H9 (cell line): Measurements from ENCODE around the gene ARHGAP8. TPM values are rescaled to one million over a fixed set of nuclear protein-coding genes. Genes with fewer than 3 reads are reported as not detected.

Experiments
- DNase-seq: peaks from one replicate; pipeline ENCODE4 v3.0.0-alpha.2; 2017
- H2AFZ ChIP-seq: one replicate; pipeline ENCODE4 v1.6.1; 2013; ENCODE audit warnings: mild to moderate bottlenecking, low read length, control low read depth, moderate library complexity
- H2AK5ac ChIP-seq: 2 replicates; pipeline ENCODE4 v1.6.1; 2013; ENCODE audit warnings: low read length, control low read depth, mixed read lengths; ENCODE audit not compliant: insufficient read length
- H2BK120ac ChIP-seq: one replicate; pipeline ENCODE4 v1.6.1; 2013; ENCODE audit warnings: low read depth, mild to moderate bottlenecking, low read length, control low read depth, inconsistent platforms; ENCODE audit not compliant: poor library complexity, severe bottlenecking
- H2BK12ac ChIP-seq: 2 replicates; pipeline ENCODE4 v1.6.1; 2013; ENCODE audit warnings: low read length, control low read depth, mixed read lengths, low read depth; ENCODE audit not compliant: insufficient read length
- H2BK15ac ChIP-seq: 2 replicates; pipeline ENCODE4 v1.6.1; 2013; ENCODE audit warnings: low read depth, low read length, control low read depth
- H2BK20ac ChIP-seq: one replicate; pipeline ENCODE4 v1.6.1; 2013; ENCODE audit warnings: low read depth, mild to moderate bottlenecking, low read length, control low read depth, inconsistent platforms; ENCODE audit not compliant: poor library complexity, severe bottlenecking
- H2BK5ac ChIP-seq: 2 replicates; pipeline ENCODE4 v1.6.1; 2013; ENCODE audit warnings: low read length, control low read depth, mixed read lengths; ENCODE audit not compliant: insufficient read length
- H3K14ac ChIP-seq: 2 replicates; pipeline ENCODE4 v1.6.1; 2013; ENCODE audit warnings: low read length, control low read depth; ENCODE audit not compliant: insufficient read depth
- H3K18ac ChIP-seq: 2 replicates; pipeline ENCODE4 v1.6.1; 2013; ENCODE audit warnings: low read depth, mild to moderate bottlenecking, mixed read lengths, low read length, control low read depth; ENCODE audit not compliant: insufficient read length
- H3K23ac ChIP-seq: 2 replicates; pipeline ENCODE4 v1.6.1; 2013; ENCODE audit warnings: low read length, control low read depth, mixed read lengths, low read depth; ENCODE audit not compliant: insufficient read length
- H3K23me2 ChIP-seq: 2 replicates; pipeline ENCODE4 v1.6.1; 2013; ENCODE audit warnings: low read depth, mild to moderate bottlenecking, mixed read lengths, low read length, control low read depth; ENCODE audit not compliant: insufficient read length, poor library complexity, severe bottlenecking
- H3K27ac ChIP-seq: 2 replicates; pipeline ENCODE4 v1.5.1; 2013; ENCODE audit warnings: low read length, control low read depth, mixed read lengths, low read depth; ENCODE audit not compliant: insufficient read length
- H3K27me3 ChIP-seq: 2 replicates; pipeline ENCODE4 v1.6.1; 2013; ENCODE audit warnings: low read length, control low read depth, inconsistent platforms; ENCODE audit not compliant: insufficient read depth
- H3K4ac ChIP-seq: 2 replicates; pipeline ENCODE4 v1.6.1; 2013; ENCODE audit warnings: low read depth, mild to moderate bottlenecking, control low read depth, inconsistent platforms, low read length, moderate library complexity
- H3K4me1 ChIP-seq: 2 replicates; pipeline ENCODE4 v1.6.1; 2013; ENCODE audit warnings: low read length, control low read depth, inconsistent platforms; ENCODE audit not compliant: insufficient read depth
- H3K4me2 ChIP-seq: 2 replicates; pipeline ENCODE4 v1.6.1; 2013; ENCODE audit warnings: low read length, control low read depth, mixed read lengths; ENCODE audit not compliant: insufficient read length, insufficient read depth
- H3K56ac ChIP-seq: 2 replicates; pipeline ENCODE4 v1.6.1; 2013; ENCODE audit warnings: low read depth, mild to moderate bottlenecking, mixed read lengths, low read length, control low read depth; ENCODE audit not compliant: insufficient read length
- H3K79me1 ChIP-seq: 2 replicates; pipeline ENCODE4 v1.6.1; 2013; ENCODE audit warnings: low read depth, mild to moderate bottlenecking, moderate library complexity, low read length, control low read depth, inconsistent platforms; ENCODE audit not compliant: insufficient read depth, poor library complexity, severe bottlenecking
- H3K79me2 ChIP-seq: 2 replicates; pipeline ENCODE4 v1.6.1; 2013; ENCODE audit warnings: low read length, control low read depth, inconsistent platforms; ENCODE audit not compliant: insufficient read depth
- H3K9ac ChIP-seq: 2 replicates; pipeline ENCODE4 v1.6.1; 2013; ENCODE audit warnings: low read length, control low read depth, mixed read lengths; ENCODE audit not compliant: insufficient read length; ENCODE audit errors: extremely low read depth
- H3K9me3 ChIP-seq: one replicate; pipeline ENCODE4 v1.6.1; 2013; ENCODE audit warnings: low read depth, low read length, inconsistent platforms; ENCODE audit not compliant: control insufficient read depth
- H3T11ph ChIP-seq: one replicate; pipeline ENCODE4 v1.6.1; 2013; ENCODE audit warnings: mild to moderate bottlenecking, low read length, control low read depth, inconsistent platforms
- H4K20me1 ChIP-seq: one replicate; pipeline ENCODE4 v1.6.1; 2013; ENCODE audit not compliant: control insufficient read depth, insufficient read length, insufficient read depth
- H4K5ac ChIP-seq: 2 replicates; pipeline ENCODE4 v1.6.1; 2013; ENCODE audit warnings: low read depth, mild to moderate bottlenecking, mixed read lengths, low read length, control low read depth; ENCODE audit not compliant: insufficient read length
- H4K8ac ChIP-seq: replicated peaks from 2 replicates; pipeline ENCODE4 v1.6.1; 2013; ENCODE audit warnings: low read length, control low read depth, mixed read lengths, low read depth; ENCODE audit not compliant: insufficient read length
- H4K91ac ChIP-seq: 2 replicates; pipeline ENCODE4 v1.6.1; 2013; ENCODE audit warnings: low read depth, mild to moderate bottlenecking, moderate library complexity, mixed read lengths, low read length, control low read depth; ENCODE audit not compliant: insufficient read length
- H3K27ac Mint-ChIP-seq, 3 experiments: 2 replicates in 2 of 3; 3 replicates in 1 of 3; pipeline ENCODE4 v1.8.0; 2020 to 2021; ENCODE audit warnings: mixed read lengths in 3 of 3, mild to moderate bottlenecking in 1 of 3, moderate library complexity in 1 of 3
- H3K27me3 Mint-ChIP-seq: 2 replicates; pipeline ENCODE4 v1.8.0; 2021; ENCODE audit warnings: low read depth, mild to moderate bottlenecking, moderate library complexity, mixed read lengths
- H3K36me3 Mint-ChIP-seq, 3 experiments: 2 replicates in 2 of 3; 3 replicates in 1 of 3; pipeline ENCODE4 v1.8.0; 2020 to 2021; ENCODE audit warnings: low read depth in 3 of 3, mixed read lengths in 3 of 3; ENCODE audit not compliant: insufficient read depth in 1 of 3
- H3K4me1 Mint-ChIP-seq, 2 experiments: 2 replicates each; pipeline ENCODE4 v1.8.0; 2020; ENCODE audit warnings: mixed read lengths in 2 of 2
- H3K4me3 Mint-ChIP-seq, 2 experiments: 2 replicates in 1 of 2; 3 replicates in 1 of 2; pipeline ENCODE4 v1.8.0; 2020 to 2021; ENCODE audit warnings: mild to moderate bottlenecking in 2 of 2, mixed read lengths in 2 of 2, moderate library complexity in 1 of 2
- H3K9me3 Mint-ChIP-seq, 2 experiments: 2 replicates in 1 of 2; 3 replicates in 1 of 2; pipeline ENCODE4 v1.8.0; 2020; ENCODE audit warnings: mild to moderate bottlenecking in 2 of 2, mixed read lengths in 2 of 2, moderate library complexity in 1 of 2
- CTCF ChIP-seq: fragments of 200-600 bp; sonication (generic); conservative IDR thresholded peaks from 3 replicates; pipeline ENCODE4 v1.8.0; 2021; ENCODE audit warnings: antibody characterized with exemption, mild to moderate bottlenecking
- WGBS: extraction: QIAGEN DNeasy Blood & Tissue Kit; methylation state at CpG from one replicate; pipeline ENCODE4 v1.1.7; 2013; ENCODE audit warnings: missing lambda C conversion rate, low lambda C conversion rate, mixed read lengths; ENCODE audit not compliant: insufficient read length; ENCODE audit errors: extremely low coverage; 5-methylcytosine and 5-hydroxymethylcytosine counted together
- total RNA-seq: library from RNA; stranded (reverse); gene quantifications from 2 replicates; pipeline ENCODE4 v1.2.1, GENCODE V29; 2021

ARHGAP8 gene
- total RNA-seq, 1 experiment from 2014 or later, result 35.4 TPM

GRCh38 chr22:44838316-44839016 is 86.1 kb downstream of the ARHGAP8 start:
- Histone ChIP-seq H3K18ac (no peak overlapping the region), H3K4ac (no peak overlapping the region), H3K14ac (no peak overlapping the region), H2AFZ (no peak overlapping the region), H3K79me2 (no peaks in the 10 kb centered on the region), H2BK5ac (no peak overlapping the region), H3K9me3 (no peaks in the 10 kb centered on the region), H3K23ac (no peak overlapping the region), H3K4me2 (no peak overlapping the region), H2BK15ac (no peak overlapping the region), H3K79me1 (no peaks in the 10 kb centered on the region), H2BK12ac (no peak overlapping the region), H3T11ph (no peak overlapping the region), H4K5ac (no peak overlapping the region), H3K27me3 (no peaks in the 10 kb centered on the region), H3K4me1 (no peaks in the 10 kb centered on the region; the same call in 1 of the 2 replicates), H2BK120ac (no peak overlapping the region), H2AK5ac (no peak overlapping the region), H3K23me2 (no peaks in the 10 kb centered on the region), H3K9ac (no peak overlapping the region), H3K56ac (no peak overlapping the region), H4K20me1 (peaks cover 2% of the 10 kb centered on the region), H2BK20ac (no peak overlapping the region), H4K8ac (no peak overlapping the region), H4K91ac (no peak overlapping the region), H3K27ac (no peak overlapping the region)
- no peak overlapping the region for H3K27ac Mint-ChIP-seq
- WGBS, result no CpG with 5 or more reads among the region's 16 CpGs
- no peaks in the 10 kb centered on the region; the same call in 1 of the 2 replicates for H3K27me3 Mint-ChIP-seq
- H3K4me1 Mint-ChIP-seq, result peaks cover 23 to 25% of the 10 kb centered on the region in 2 experiments
- no peak overlapping the region for H3K4me3 Mint-ChIP-seq
- no peak for TF ChIP-seq CTCF
- peaks cover 20 to 33% (median 29%) of the 10 kb centered on the region in 3 experiments for H3K36me3 Mint-ChIP-seq
- no peak for DNase-seq
- H3K9me3 Mint-ChIP-seq, result peaks cover 12 to 13% of the 10 kb centered on the region in 2 experiments
